HG02973 (cell line): ENCODE measurements around the gene PLPPR2.
"Not testable (repeated sequence)": the region's sequence is repeated elsewhere in the genome, so short reads cannot be mapped to it uniquely, and the experiment has no call there.

Experiments
- ATAC-seq: cut with Tn5 transposase; IDR thresholded peaks from one replicate; pipeline ENCODE4 v1.9.1; 2021; ENCODE audit warnings: moderate library complexity; ENCODE audit not compliant: unreplicated experiment

The PLPPR2 gene, protein sequence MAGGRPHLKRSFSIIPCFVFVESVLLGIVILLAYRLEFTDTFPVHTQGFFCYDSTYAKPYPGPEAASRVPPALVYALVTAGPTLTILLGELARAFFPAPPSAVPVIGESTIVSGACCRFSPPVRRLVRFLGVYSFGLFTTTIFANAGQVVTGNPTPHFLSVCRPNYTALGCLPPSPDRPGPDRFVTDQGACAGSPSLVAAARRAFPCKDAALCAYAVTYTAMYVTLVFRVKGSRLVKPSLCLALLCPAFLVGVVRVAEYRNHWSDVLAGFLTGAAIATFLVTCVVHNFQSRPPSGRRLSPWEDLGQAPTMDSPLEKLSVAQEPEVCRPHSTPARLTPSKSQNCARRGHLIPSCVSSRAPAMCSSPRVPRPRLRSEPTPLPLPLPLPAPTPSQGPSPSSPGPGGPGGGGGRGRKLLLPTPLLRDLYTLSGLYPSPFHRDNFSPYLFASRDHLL

DNA sequence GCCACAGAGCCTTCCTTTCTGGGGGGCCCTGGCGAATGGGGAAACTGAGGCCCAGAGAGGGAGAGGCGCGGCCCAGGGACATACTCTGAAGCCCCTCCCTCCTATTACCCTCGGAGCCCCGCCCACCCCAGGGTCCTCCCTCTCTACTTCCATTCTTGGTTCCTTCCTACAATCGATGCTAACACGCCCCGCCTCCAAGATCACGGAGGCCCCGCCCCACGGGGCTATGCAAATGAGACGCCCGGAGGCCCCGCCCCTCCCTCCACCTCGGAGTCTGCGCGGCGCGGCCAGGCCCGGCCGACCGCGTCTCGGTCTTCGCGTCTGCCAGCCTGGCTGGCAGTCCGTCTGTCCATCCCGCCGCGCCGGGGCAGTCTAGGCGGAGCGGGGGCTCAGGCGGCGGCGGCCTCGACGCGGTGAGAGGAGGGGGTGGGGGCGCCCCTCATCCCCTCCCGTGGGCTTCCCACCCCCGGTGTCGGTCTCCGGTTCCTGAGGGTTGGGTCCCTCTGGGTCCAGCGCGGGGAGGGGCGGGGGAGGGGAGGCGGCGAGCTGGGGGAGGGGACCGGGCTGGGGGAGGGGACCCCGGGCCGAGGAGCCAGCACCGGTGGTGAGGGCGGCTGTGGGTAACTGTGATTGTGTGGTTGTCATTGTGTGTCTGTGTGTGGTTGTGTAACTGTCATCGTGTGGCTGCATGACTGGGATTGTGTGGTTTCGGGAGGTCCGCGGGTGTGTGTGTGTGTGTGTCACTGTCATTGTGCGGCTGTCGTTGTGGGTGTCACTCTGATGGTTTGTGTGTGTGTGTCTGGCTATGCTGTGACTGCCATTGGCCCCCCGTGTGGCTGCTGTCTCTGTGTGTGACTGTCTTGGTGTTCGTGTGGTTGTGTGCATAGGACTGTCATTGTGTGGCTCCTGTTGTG, at the start of gene PLPPR2:
PLPPR2 (plus strand) TSS at position 273 of the 914 bp plus-strand sequence. CDS start 2,242 bp downstream, outside the sequence.
- ATAC-seq = no peak

GRCh38 chr19:11306337-11306736, 48.9 kb upstream of the PLPPR2 start:
- ATAC-seq = no peak

GRCh38 chr19:11320278-11320995, 34.8 kb upstream of the PLPPR2 start:
- not testable (repeated sequence) for ATAC-seq

DNA sequence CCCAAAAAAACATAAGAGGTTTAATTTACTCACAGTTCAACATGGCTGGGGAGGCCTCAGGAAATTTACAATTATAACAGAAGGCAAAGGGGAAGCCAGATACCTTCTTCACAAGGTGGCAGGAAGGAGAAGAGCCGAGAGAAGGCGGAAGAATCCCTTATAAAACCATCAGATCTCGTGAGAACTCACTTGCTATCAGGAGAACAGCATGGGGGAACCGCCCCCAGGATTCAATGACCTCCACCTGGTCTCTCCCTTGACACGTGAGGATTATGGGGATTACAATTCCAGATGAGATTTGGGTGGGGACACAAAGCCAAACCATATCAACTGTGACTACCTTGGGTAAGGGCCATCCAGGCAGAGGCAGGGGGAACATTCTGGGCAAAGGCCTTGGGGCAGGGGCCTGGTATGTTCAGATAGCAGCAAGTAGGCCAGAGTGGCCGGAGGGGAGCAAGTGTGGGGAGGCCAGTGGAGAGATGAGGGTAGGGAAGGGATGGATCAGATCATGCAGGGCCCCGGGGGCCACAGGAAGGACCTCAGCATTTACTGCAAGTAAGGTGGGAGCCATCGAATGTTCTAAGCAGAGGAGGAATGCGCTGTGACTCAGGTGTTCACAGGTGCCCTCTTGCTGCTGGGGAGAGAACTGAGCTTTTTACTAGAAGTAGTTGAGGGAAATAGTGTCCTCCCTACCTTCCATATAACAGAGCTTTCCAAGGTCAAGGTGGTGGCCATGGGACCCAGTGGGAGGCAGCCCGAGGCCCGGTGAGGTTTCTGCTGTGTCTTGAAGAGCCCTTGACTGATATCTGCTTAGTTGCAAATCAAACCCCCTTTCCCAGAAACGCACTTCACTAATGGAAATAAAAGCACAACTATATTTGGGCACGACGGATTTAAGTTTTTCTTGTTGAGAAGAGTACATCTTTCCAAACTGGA, 33.8 kb upstream of the PLPPR2 start:
- ATAC-seq = no peak

GRCh38 chr19:11322269-11323024, 32.8 kb upstream of the PLPPR2 start:
- no peak for ATAC-seq

DNA sequence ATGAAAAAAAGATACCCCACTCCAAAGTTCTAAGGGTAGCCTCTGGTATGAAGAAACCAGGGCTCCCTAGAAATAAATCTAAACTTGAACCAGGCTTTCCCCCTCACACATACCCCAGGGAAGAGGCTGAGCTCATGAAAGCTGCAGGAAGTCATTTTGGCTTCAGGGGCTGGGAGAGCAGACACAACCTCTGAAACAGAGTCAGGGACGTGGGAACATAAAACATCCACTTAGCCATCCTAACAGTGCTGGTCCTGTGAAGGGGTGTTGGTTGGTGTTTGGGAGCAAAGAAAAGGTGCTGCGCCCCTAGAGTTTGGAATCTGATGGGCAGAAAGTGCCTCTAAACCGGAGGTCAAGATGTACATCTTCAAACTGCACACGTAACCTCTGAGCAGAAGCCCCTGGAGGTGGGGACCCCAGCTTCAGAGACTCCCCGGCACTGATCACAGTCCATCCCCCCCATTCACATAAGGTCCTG, 31.6 kb upstream of the PLPPR2 start:
- no peak for ATAC-seq

- no peak for ATAC-seq
These were observed 31.1 kb upstream of the PLPPR2 start for GRCh38 chr19:11324079-11324661.

- ATAC-seq = no peak
These were observed 30.4 kb upstream of the PLPPR2 start for GRCh38 chr19:11324748-11325389.

DNA sequence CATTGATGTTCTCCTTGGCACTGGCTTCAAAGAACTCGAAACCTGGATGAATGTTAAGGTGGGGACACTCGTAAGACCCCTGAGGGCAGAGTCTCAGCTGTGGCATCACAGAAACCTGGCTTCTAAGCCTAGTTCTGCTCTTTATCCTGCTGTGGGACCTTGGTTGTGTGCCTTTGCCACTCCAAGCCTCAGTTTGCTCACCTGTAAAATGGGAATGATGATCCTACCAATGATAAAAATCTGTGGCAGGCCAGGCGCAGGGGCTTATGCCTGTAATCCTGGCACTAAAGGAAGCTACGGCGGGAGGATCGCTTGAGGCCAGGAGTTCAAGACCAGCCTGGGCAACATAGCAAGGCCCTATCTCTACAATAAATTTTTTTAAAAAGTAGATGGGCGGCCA, 29.7 kb upstream of the PLPPR2 start:
- ATAC-seq = no peak

DNA sequence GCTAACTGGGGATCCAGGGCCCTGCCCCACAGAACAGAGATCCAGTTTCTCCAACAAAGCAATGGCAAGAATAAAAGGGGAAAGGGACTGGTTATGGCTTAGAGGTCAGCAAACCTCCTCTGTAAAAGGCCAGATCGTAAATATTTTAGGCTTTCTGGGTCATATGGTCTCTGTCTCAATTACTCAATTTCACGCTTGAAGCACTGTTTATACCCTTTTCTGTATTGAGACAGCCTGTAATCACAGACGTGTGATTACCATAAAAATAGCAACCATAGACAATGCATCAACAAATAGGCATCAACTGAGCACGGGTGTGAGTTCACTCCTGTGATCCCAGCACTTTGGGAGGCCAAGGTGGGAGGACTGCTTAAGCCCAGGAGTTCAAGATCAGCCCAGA, 25.1 kb upstream of the PLPPR2 start:
- ATAC-seq = no peak

GRCh38 chr19:11331502-11331901, 23.7 kb upstream of the PLPPR2 start:
- no peak for ATAC-seq

GRCh38 chr19:11332822-11333221, 22.4 kb upstream of the PLPPR2 start:
- no peak for ATAC-seq

GRCh38 chr19:11333838-11334237, 21.4 kb upstream of the PLPPR2 start:
- ATAC-seq = not testable (repeated sequence)

DNA sequence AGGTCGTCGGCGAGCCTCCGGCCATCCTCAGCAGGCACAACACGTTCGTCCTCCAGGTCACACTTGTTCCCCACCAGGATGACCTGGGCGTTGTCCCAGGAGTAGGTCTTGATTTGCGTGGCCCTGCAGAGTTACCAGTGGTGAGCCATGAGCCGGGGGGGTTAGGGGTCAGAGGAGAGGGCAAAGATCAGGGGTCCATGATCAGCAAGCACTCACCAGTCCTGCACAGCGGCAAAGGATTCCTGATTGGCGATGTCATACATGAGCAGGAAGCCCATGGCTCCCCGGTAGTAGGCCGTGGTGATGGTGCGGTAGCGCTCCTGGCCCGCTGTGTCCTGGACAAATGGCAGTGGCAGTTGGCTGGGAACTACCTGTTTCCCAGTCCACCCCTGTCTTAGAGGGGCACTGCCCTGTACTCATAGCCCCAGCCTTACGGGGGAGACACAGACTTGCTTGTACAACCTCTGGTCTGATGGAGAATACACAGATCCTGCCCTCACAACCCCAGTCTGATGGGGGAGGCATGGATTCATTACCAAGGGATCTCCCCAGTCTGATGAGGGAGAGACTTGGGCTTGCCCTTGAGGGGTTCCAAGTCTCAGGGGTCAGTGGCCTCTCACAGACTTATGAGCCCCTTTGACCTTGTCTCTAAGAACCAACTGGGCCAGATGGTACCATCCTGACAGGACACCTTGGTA, 19.6 kb upstream of the PLPPR2 start:
- ATAC-seq = no peak

DNA sequence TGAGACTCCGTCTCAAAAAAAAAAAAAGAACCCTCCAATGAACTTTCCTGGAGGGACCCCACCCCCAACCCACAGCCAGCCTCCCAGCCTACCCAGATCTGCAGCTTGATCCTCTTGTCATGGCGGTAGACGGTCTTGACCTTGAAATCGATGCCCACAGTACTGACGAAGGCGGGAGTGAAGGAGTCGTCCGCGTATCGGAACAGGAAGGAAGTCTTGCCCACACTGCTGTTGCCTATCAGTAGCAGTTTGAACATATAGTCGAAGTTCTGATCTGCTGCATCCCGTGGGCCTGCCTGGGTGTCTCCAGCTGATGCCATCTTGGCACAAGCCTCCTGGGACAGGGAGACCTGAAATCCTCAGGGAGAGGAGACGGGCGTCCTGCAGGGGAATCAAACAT, 18.2 kb upstream of the PLPPR2 start:
- ATAC-seq = no peak

DNA sequence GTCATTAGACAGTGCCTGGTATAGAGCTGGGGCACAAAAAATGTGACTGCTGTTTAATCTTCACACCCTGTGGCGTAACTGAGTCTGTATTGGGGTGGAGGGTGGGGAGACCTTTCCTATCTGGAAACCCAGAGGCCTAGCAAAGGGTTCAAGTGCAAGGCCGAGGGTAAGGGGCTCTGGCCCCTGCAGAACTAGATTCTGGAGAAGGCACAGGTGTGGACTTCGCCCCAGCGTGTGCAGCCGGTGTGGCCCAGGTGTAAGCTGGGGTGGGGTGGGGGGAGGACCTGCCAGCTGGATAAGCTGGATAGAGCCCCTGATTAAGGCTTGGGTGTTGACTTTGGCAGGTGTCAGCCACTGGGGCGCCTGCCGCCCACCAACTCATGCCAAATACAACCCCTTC, 17.1 kb upstream of the PLPPR2 start:
- no peak for ATAC-seq

DNA sequence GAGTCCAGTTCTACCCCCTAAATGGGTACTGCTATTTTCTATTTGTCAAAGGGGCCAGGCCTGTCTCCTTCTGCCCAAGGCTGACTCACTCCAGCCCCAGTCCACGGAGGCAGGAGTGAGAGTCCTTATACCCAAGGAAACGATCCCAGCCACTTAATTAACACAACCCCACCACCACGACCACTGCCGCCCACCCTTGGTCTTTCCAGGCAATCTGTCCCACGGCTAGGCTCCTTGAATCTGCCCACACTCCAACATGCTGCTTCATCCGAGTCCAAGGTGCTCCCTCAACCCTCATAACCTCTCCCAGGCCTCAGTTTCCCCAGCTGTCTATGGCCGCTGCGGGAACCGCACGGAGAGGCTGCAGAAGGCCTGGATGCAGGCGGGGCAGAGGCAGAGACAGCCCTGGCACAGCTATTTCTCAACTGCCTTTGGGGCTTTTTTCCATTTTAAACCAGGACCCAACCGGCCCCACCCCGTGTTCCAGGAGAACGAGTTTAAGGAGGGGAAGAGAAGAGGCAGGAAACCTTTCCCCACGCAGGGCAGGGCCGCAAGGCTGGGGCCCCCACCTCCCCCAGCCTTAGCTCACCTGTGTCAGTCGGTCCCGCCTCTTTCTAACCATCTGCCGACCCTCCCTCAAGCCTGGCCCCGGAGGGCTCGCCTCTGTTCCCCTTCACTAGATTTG, 16.5 kb upstream of the PLPPR2 start:
- no peak for ATAC-seq
